Left forelimb (tissue), 1 donor: ENCODE results near the gene ESPN.
"Not testable (repeated sequence)": the region's sequence is repeated elsewhere in the genome, so short reads cannot be mapped to it uniquely, and the experiment has no call there.

Experiments used
- DNase-seq: peaks from one replicate; pipeline ENCODE4 v3.0.0-alpha.2; 2018; ENCODE audit warnings: low spot score

Gene ESPN

DNA sequence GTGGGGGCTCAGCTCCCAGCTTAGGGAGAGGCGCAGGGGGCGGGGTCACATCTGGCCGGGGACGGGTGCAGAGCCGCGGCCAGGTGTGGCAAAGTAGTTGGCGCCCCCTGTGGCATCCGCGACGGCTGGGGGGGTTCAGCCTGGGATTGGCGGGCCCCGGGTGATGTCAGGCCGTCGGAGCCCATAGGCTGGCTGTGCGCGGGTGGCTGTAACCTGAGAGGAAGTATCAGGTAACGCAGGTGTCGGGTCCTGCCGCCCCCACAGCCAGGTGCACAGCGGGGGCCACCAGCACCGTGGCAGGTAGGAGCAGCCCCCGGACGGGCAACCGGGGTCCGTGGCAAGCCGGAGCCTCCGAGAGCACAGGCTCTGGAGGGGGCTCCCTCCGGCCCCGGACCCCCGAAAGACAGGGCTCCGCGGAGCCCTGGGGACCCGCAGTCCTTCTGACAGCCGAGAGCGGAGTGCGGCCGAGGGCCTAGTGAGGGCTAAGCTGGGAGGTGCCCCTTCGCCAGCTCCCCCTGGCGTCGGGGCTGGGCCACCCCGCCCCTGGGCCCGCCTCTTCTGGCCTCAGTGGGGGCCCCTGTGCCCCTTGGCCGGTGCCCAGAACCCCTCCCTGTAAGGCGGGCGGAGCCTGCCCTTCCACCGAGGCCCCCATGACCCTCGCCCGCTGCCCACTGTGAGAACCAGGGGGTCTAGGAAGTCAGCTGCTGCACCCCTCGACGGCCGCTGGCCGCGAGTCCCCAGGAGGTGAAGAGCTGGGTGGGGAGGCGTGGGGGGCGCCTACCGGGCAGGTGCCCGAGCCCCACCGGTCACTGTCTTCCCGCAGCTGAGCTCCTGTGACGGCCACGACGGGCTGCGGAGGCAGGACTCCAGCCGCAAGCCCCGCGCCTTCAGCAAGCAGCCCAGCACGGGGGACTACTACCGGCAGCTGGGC is 23.5 kb downstream of the ESPN start:
- DNase-seq = no peak

DNA sequence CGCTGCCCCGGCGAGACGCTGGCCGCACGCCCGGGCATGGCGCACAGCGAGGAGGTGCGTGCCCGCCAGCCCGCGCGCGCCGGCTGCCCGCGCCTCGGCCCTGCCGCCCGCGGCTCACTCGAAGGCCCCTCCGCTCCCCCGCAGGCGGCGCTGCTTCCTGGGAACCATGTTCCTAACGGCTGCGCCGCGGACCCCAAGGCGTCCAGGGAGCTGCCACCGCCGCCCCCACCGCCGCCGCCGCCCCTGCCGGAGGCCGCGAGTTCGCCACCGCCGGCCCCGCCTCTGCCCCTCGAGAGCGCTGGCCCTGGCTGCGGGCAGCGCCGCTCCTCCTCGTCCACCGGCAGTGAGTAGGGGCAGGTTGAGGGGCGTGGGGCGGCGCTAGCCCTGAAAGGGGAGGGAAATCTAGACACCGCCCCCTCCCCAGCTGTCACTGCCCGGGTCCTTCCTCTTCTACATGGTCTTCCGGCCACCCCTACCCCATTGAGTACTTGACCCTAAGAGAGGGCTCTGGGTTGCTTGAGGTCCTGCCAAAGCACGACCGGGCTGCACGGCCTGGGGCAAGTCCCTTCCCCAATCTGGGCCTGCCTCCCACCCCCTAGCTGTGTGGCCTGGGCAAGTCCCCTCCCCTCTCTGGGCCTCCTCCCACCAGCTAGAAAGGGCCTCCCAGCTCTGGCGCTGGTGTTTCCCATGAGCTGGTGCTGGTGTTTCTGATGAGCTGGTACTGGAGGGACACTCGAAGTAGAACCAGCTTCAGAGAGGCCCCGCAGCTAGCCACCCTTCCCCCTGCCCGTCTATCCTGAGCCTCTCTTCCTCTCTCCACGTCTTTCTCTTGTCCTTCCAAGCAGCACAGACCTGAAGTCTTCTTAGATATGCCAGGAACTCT is 24.4 kb downstream of the ESPN start:
- no peak for DNase-seq

GRCh38 chr1:6450005-6450450 is 25.5 kb downstream of the ESPN start:
- DNase-seq = no peak

- not testable (repeated sequence) for DNase-seq
Observed at GRCh38 chr1:6450486-6450885, 25.9 kb downstream of the ESPN start.

GRCh38 chr1:6450943-6451373 is 26.4 kb downstream of the ESPN start:
- no peak for DNase-seq

- not testable (repeated sequence) for DNase-seq
Observed at GRCh38 chr1:6453895-6454855, 29.6 kb downstream of the ESPN start.

- DNase-seq = no peak
Observed at GRCh38 chr1:6454856-6455751, 30.5 kb downstream of the ESPN start.

DNA sequence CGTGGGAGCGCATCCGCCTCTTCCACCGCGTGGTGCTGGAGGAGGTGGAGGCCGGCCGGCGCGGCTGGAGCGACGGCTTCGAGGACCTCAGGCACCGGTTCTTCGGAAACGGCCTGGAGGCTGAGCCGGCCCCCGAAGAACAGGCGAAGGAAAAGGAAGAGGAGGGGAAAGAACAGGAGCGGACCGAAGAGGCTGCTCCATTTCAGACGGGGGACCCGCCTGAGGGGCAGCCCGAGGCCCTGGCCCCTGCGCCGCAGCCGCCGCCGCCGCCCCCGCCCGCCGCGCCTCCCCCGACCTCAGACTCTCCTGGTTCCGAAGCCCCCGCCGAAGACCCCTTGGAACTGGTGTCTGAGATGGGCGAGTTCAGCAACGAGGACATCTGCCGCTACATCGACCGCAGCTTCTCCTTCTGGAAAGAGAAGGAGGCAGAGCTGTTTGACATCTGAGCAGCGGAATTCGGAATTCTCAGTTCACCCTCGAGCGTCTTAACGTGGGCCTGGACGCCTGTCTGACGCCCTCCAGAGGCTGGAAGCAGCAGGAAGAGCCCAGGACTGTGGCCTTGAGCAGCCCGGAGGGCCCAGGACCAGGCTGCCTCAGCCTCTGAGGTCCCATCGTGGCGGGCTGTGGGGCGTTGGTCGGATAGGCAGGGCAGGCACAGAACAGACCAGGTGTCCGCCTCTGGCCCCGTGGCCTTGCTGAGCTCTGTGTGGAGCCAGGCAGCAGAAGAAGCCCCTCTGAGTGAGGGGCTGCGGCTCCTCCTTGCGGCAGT is 31.4 kb downstream of the ESPN start:
- not testable (repeated sequence) for DNase-seq

- DNase-seq = no peak
Observed at GRCh38 chr1:6456800-6457466, 32.4 kb downstream of the ESPN start.

DNA sequence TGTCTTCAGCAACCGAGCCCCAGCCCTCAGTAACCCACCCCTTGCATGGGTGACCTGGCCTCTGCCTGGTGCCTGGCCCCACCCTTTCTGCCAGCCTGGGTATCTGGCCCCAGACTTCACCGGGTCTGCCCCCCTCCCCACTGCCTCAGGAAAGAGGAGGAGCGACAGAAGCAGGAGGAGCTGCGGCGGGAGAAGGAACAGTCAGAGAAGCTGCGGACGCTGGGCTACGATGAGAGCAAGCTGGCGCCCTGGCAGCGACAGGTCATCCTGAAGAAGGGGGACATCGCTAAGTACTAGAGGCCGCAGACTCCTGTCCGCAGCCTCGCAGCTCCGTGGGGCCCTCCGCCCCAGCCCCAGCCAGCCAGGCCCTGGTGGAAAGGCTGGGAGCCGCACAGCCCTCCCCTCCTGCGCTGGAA is 35.3 kb downstream of the ESPN start:
- no peak for DNase-seq

DNA sequence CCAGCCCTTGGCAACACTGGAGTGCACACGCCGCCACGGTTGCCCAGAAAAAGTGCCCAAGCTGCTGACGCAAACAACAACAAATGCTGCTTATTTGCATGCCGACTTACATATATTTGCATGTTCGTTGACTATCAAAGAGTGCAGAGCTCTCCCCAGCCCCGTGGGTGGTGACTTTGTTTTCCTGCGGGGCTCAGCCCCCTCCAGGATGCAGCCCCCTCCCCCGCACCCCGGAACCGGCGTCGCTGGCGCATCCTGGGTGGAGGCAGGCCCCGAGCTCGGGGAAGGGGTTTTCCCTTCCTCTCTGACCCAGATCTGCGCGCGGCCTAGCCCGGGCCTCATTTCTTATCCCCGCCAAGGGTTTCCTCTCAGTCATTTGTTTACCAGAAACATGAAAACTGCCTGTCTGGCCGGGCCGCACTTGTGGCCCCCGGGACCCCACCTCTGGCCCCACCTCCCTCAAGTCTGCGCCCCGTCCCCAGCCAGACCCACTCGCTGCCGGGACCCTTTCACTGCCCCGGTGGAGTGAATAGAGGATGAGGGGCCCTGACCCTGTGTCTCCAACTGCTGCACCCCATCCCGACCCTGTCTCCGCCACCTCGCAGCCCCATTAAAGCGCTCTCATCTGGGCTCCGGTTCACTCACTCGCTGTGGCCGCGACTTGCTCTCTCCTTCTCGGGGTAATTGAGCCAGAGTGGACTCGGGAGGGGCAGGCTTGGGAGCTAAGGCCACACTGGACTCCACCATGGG is 35.9 kb downstream of the ESPN start:
- DNase-seq = no peak

- DNase-seq = no peak
Observed at GRCh38 chr1:6461051-6461530, 36.5 kb downstream of the ESPN start.

DNA sequence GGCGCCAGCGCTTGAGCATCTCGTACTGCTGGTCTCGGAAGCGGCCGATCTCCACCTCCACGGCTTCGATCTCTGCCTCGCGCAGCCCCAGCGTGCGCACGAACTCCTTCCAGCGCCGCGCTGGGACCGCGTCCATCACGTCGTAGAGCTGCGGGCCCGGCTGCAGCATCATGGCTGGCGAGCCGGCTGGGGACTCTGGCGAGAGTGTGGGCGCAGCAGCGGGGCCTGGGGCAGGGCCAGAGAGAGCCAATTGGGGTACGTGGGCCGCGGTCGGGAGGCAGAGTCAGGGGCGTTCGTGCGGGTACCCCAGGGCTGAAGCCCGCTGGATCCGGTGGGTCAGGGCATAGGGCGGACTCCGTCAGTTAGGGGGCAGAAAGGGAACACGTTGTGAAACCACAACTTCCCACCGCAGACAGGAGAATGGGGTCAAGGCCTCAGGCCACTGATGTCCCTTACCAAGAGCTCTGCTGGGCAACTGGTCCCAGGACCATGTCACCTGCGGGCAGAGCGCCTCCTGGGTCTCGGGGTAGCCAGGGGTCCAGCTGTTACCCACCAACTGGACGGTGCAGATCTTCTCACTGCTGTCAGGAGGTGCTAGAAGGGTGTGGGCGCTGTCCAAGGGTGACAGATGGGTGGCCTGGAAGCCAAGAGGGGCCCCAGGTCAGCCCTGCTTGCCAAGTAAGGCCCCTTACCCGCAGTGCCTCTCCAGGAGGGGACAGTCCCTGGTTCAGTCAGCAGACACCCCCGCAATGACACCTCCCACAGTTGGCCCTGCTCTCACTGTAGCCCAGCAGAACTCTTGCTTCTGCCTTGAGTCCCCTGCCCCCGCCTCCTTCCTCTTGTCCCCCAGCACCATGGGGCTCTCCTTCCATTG is 37.2 kb downstream of the ESPN start:
- no peak for DNase-seq

- no peak for DNase-seq
Observed at GRCh38 chr1:6462412-6463119, 38.0 kb downstream of the ESPN start.

DNA sequence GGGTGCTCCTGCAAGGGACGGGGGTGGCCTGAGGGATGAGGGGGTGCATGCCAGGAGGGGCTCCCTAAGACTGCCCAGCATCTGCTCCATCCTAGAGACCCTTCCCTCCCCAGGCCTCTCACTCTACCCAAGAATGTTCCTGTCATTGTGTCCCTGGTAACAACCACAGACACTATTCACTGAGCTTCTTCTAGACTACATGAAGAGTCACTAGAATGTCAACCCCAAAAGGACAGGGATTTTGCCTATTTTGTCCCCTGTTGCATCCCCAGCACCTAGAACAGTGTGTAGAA is 38.5 kb downstream of the ESPN start:
- DNase-seq = no peak

DNA sequence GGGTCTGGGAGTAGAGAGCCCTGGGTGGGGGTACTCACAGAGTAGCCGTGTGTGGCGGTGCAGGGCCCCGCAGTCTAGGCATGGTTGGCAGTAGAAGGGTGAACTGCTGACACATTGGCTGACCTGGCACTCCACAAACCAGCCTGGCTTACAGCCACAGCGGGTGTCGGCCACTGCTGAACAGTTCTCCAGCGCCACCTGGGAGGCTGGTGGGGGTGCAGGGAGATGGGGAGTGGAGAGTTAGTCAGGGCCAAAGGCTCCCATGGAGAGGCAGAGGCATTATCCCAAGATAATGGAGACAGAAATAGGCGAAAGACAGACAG is 39.9 kb downstream of the ESPN start:
- DNase-seq = no peak

GRCh38 chr1:6464915-6465314 is 40.3 kb downstream of the ESPN start:
- DNase-seq = no peak
